ENCODE measurements around the gene CDC40.

DNA sequence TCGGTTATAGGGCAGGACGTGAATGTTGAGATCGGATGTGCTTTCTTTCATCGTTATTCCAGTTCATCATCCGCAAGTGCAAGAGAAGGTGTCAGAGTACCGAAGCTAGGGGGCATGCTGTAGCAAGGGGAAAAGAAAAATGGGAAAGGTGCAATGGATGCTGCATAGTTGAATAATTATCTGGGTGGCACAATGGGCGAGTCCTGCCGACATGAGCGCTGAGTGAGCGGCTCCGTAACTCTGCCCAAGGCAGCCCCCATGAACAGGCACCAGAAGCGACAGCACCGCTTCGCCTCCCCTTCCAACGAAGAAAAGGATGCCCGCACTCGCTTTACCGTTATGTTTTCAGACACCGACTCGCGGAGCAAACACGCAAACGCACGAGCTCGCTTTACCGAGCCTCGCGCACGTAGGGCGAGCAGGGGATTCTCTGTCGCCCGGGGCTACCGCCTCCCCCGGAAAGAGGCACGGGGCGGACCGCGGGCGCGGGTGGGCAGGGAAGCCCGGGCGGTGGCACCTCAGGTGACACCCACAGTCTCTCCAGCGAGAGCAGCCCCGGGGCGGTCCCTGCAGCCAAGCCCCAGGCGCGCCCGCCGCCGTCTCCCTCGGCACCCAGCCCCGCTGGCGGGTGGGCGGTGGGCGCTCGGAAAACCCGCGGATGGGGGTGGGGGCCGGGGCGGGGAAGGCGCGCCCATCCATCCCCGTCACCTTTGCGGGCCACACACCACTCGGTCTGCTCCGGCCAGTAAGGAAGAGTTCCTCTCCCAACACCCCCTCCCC is 1.4 kb upstream of the CDC40 start:
- TF ChIP-seq POLR2AphosphoS5 (IDR thresholded peaks at IDR 0.05) = no peak
- TF ChIP-seq POLR2A (IDR thresholded peaks at IDR 0.05) = no peak
- TF ChIP-seq, protein P1, sequence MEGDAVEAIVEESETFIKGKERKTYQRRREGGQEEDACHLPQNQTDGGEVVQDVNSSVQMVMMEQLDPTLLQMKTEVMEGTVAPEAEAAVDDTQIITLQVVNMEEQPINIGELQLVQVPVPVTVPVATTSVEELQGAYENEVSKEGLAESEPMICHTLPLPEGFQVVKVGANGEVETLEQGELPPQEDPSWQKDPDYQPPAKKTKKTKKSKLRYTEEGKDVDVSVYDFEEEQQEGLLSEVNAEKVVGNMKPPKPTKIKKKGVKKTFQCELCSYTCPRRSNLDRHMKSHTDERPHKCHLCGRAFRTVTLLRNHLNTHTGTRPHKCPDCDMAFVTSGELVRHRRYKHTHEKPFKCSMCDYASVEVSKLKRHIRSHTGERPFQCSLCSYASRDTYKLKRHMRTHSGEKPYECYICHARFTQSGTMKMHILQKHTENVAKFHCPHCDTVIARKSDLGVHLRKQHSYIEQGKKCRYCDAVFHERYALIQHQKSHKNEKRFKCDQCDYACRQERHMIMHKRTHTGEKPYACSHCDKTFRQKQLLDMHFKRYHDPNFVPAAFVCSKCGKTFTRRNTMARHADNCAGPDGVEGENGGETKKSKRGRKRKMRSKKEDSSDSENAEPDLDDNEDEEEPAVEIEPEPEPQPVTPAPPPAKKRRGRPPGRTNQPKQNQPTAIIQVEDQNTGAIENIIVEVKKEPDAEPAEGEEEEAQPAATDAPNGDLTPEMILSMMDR (IDR thresholded peaks at IDR 0.05) = peak in 1 of 2 donors; percentile 32
- TF ChIP-seq EP300 (IDR thresholded peaks at IDR 0.05) = no peak

Data from suprapubic skin (tissue), 4 donors.